HG03045 (cell line): ENCODE measurements around the gene CLEC4M.
"Not testable (repeated sequence)": the region's sequence is repeated elsewhere in the genome, so short reads cannot be mapped to it uniquely, and the experiment has no call there.

Experiments
- ATAC-seq: cut with Tn5 transposase; IDR thresholded peaks from one replicate; pipeline ENCODE4 v1.9.1; 2021; ENCODE audit warnings: mild to moderate bottlenecking, moderate library complexity; ENCODE audit not compliant: unreplicated experiment

Gene CLEC4M

DNA sequence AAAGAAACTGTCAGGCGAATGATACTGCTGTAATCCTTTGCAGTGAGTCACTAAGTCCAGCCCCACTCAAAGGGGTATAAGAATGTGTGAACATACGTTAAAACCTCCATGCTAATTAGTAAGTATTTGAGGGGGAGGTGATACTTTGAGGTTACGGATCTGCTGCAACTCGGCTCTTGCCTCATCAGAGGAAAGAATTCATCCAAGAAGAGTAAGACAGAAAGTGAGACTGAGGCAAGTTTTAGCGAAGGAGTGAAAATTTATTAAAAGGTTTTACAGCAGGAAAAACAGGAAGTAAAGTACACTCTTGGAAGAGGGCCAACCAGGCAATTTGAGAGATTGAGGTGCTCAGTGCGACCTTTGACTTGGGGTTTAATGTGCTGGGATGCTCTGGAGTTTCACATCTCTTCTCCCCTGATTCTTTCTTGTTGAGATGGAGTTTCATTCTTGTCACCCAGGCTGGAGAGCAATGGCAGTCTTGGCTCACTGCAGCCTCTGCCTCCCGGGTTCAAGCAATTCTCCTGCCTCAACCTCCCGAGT is 9.8 kb downstream of the CLEC4M start:
- no peak for ATAC-seq

- no peak for ATAC-seq
Observed at GRCh38 chr19:7773841-7774240, 10.8 kb downstream of the CLEC4M start.

DNA sequence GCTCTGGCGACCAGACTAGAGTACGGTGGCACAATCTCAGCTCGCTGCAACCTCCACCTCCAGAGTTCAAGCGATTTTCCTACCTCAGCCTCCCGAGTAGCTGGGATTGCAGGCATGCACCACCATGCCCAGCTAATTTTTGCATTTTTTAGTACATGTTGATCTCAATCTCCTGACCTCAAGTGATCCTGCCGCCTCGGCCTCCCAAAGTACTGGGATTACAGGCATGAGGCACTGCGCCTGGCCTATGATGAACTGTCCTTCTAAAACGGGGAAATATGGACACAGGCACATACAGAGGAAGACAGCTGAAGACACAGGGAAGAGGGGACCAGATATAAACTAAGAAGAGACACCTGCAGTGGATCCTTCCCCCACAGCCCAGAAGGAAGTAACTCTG is 12.7 kb downstream of the CLEC4M start:
- ATAC-seq = no peak

- ATAC-seq = no peak
Observed at GRCh38 chr19:7778081-7778480, 15.0 kb downstream of the CLEC4M start.

GRCh38 chr19:7779631-7780486 is 16.8 kb downstream of the CLEC4M start:
- ATAC-seq = no peak

DNA sequence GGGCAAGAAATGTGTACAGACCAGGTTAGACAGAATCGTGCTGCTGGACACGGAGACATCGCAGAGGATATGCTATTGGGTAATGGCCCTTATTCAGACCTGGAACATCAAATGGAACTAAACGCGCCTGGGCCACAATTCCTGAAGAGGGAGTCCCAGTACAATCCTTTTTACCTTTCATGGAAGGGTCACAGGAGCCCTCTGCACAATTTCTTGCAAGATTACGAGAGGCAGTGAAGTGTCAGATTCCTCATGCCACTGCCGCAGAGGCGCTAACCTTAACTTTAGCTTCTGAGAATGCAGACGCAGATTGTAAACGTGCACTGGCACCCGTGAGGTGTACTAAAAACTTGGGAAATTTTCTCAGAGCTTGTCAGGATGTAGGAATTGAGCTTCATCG is 18.1 kb downstream of the CLEC4M start:
- no peak for ATAC-seq

- ATAC-seq = no peak
Observed at GRCh38 chr19:7783991-7784423, 21.0 kb downstream of the CLEC4M start.

- no peak for ATAC-seq
Observed at GRCh38 chr19:7784856-7785255, 21.8 kb downstream of the CLEC4M start.

DNA sequence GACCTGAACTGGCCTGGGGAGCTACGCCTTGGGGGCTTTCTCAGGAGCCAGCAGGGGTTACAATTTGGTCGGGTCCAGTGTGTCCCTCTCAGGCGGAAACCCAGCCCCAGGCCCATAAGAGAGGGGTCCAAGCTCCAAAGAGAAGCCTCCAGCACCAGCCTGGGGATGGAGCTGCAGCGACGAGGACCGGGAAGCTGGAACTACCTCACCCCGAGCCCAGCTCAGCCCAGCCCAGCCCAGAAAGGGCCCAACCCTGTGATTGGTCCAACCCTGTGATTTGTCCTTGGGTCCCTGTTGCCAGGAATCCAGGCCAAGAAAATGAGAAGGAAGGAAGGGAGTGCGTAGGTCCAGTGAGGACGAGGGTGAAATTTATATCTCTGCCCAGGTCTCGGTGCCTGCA is 24.1 kb downstream of the CLEC4M start:
- ATAC-seq = no peak

- ATAC-seq = no peak
Observed at GRCh38 chr19:7787602-7788177, 24.6 kb downstream of the CLEC4M start.

- no peak for ATAC-seq
Observed at GRCh38 chr19:7788178-7788932, 25.3 kb downstream of the CLEC4M start.

DNA sequence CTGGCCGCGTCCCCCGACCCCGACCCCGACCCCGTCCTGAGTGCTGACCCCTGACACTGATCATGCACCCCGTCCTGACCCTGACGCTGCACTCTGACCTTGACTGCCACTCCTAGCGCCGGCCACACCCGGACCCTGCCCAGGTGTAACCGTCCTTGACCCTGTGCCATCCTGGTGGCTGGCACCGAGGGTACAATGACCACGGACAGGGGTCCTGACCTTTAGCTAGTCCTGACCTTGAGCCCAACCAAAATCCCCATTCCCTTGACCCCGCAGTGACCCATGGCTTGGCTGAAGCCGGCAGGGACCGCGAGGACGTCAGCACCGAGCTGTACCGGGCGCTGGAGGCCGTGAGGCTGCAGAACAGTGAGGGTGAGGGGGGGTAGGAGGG is 25.9 kb downstream of the CLEC4M start:
- no peak for ATAC-seq

GRCh38 chr19:7789447-7789846 is 26.4 kb downstream of the CLEC4M start:
- ATAC-seq = no peak

GRCh38 chr19:7790416-7790815 is 27.4 kb downstream of the CLEC4M start:
- no peak for ATAC-seq

DNA sequence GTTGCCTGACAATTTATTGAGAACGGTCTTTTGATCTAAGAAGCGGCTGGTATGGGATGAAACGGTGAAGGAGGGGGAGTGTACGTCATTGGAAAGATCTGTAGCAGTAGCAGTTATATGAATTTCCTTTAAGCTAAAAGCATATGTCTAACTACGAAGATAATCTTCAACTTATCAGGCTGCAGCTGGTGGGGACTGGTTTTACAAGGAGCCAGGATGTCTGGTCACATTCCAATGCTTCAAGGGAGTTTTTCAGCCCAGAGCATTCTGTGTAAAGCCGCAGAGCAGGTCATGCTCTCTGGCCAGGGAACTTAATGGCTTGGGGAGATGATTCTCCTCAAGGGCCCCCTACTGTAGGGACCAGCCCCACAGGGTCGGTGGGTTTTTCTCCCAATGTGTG is 29.2 kb downstream of the CLEC4M start:
- no peak for ATAC-seq

- ATAC-seq = not testable (repeated sequence)
Observed at GRCh38 chr19:7792701-7793100, 29.7 kb downstream of the CLEC4M start.

DNA sequence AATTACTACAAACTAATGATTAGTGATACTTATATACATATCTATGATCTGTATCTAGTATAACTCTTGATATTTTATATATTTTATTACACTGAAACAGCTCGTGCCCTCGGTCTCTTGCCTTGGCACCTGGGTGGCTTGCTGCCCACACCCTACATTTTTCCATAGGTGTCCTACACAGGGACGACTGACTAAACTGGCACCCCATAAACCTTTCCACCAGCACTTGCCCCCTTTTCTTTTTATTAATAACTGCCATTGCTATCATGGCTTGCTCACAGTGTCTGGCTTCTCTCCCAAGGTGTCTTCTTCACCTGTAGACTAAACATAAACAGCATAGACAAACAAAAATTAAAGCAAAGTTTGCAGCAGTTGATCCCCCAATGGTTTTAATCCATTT is 30.4 kb downstream of the CLEC4M start:
- ATAC-seq = no peak

GRCh38 chr19:7795555-7796161 is 32.6 kb downstream of the CLEC4M start:
- ATAC-seq = no peak

DNA sequence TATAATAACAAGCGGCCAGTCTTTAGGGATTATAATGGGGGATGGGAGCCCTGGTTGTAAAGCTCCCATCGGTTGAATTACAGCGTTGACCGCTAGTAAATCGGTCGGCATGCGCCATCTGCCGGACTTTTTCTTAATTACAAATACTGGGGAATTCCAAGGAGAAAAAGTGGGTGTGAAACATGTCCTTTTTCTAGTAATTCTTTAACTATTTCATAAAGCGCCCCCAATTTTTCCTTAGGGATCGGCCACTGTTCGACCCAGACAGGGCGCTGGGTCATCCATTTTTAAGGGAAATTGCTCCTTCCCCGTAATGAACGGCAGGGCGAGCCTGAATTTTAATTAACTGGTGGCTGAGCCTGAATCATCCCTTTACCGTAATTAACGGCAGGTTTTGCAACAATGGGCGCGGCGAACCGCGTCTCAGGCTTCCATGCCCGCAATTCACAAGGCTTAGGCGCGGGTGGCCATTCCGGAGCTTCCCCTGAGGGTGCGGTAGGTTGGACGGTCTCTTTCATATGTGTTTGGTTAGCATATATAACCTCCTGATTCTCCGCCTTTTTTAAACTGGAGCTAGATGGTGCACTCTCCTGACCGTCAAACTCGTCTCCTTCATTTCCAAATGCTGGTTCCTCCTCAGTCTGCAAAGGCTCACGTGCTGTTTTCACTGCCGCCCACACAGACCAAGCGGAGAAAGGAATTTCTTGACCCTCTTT is 36.8 kb downstream of the CLEC4M start:
- no peak for ATAC-seq

DNA sequence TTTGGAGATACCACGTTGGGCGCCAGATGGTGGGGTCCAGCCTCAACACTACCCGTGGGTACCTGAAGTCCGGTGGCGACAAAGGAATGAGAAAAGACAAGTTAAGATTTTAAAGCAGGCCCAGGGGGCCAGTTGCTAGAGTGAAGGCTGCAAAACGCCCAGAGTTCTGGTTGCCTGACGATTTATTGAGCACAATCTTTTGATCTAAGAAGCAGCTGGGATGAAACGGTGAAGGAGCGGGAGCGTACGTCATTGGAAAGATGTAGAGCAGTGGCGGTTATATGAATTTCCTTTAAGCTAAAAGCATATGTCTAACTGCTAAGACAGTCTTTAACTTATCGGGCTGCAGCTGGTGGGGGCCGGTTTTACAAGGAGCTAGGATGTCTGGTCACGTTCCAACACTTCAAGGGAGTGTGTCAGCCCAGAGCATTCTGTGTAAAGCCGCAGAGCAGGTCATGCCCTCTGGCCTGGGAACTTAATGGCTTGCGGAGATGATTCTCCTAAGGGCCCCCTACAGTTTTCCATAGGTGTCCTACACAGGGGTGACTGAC is 38.1 kb downstream of the CLEC4M start:
- ATAC-seq = no peak
